Measurements from ENCODE around the gene FERMT1. TPM values are rescaled to one million over a fixed set of nuclear protein-coding genes. Genes with fewer than 3 reads are reported as not detected.

The FERMT1 gene
- total and polyA plus RNA-seq, 2 experiments from 2014 or later: 16.2 to 18.3 TPM

GRCh38 chr20:6108330-6108729 is 14.5 kb downstream of the FERMT1 start:
- no peak overlapping the region for H3K4me3 Mint-ChIP-seq
- peaks cover 5% of the 10 kb centered on the region for H3K27me3 Mint-ChIP-seq (ENCODE audit: insufficient read depth, low read depth, poor library complexity)
- no peak overlapping the region for H3K27ac Mint-ChIP-seq
- ATAC-seq (peak; percentile 26; the same call in 1 of the 3 replicates), DNase-seq (ENCODE audit: low spot score) (peak; percentile 17)
- Histone ChIP-seq H3K4me1 (ENCODE audit: insufficient read depth) (no peaks in the 10 kb centered on the region), H3K27me3 (ENCODE audit: insufficient read depth) (no peaks in the 10 kb centered on the region), H4K20me1 (replicated peaks; ENCODE audit: insufficient read depth) (no peaks in the 10 kb centered on the region), H3K4me2 (no peak overlapping the region), H2AFZ (no peak overlapping the region), H3K36me3 (ENCODE audit: insufficient read depth) (peaks cover 21% of the 10 kb centered on the region), H3F3A (replicated peaks; ENCODE audit: low read depth) (no peaks in the 10 kb centered on the region), H3K4me3 (no peak overlapping the region), H3K27ac (ENCODE audit: low read depth) (no peak overlapping the region), H3K9me2 (ENCODE audit: insufficient read depth) (no peaks in the 10 kb centered on the region), H3K79me2 (replicated peaks; ENCODE audit: insufficient read depth) (no peaks in the 10 kb centered on the region)
- H3K4me1 Mint-ChIP-seq: peaks cover 6% of the 10 kb centered on the region; the same call in 2 of the 3 replicates
- no peak for TF ChIP-seq EZH2phosphoT487 (IDR thresholded peaks at IDR 0.05; ENCODE audit: unreplicated experiment)
- TF ChIP-seq ZNF114 (CRISPR knock-in tag; IDR thresholded peaks at IDR 0.05): no peak
- no peak for TF ChIP-seq ZNF331 (CRISPR knock-in tag; IDR thresholded peaks at IDR 0.05; ENCODE audit: low read depth)
- TF ChIP-seq CTCF (conservative IDR thresholded peaks at IDR 0.05; ENCODE audit: low read depth in 2 of 2): no peak
- TF ChIP-seq ETS1 (IDR thresholded peaks at IDR 0.05): no peak
- no peak for TF ChIP-seq ZNF462 (CRISPR knock-in tag; IDR thresholded peaks at IDR 0.05)
- TF ChIP-seq POLR2AphosphoS5 (IDR thresholded peaks at IDR 0.05; ENCODE audit: low read depth): no peak
- no peak for TF ChIP-seq CREB1 (CRISPR knock-in tag; IDR thresholded peaks at IDR 0.05; ENCODE audit: low read depth)
- no peak for TF ChIP-seq REST (IDR thresholded peaks at IDR 0.05; ENCODE audit: unreplicated experiment)
- TF ChIP-seq STAT1 (IDR thresholded peaks at IDR 0.05; ENCODE audit: unreplicated experiment): no peak
- H3K9me3 Mint-ChIP-seq: peaks cover 10% of the 10 kb centered on the region
- H3K36me3 Mint-ChIP-seq (ENCODE audit: low read depth): peaks cover 46% of the 10 kb centered on the region

All from GM23338 (cell line).